IMR-90 (cell line): ENCODE results near the gene NCAM1. TPM values are rescaled to one million over a fixed set of nuclear protein-coding genes. Genes with fewer than 3 reads are reported as not detected.

Source experiments
- ATAC-seq: fragments of 200-7000 bp; cut with Tn5 transposase; 2 replicates; pipeline ENCODE4 v1.9.1; 2020; ENCODE audit warnings: low read depth, mild to moderate bottlenecking, moderate library complexity
- BruUV-seq: library from RNA; stranded (reverse); fragments of 400-500 nt; replicated peaks from 2 replicates; lab custom pipeline; 2021; lab: Mats Ljungman, UMichigan
- CTCF ChIA-PET: fragments of 300-600 bp; formaldehyde crosslinking; extraction: SDS; loops from one replicate; lab custom pipeline; 2021; ENCODE audit warnings: antibody characterized with exemption; lab: Yijun Ruan, JAX
- POLR2A ChIA-PET: fragments of 300-600 bp; sonication (Branson Sonifier 250); formaldehyde crosslinking; loops from one replicate; lab custom pipeline; 2022; ENCODE audit warnings: antibody characterized with exemption; ENCODE audit not compliant: unreplicated experiment; lab: Charles Lee
- DNase-seq: peaks from one replicate; pipeline ENCODE4 v3.0.0; 2013
- H2AFZ ChIP-seq: replicated peaks from 2 replicates; pipeline ENCODE3; 2013; ENCODE audit warnings: low read length, mild to moderate bottlenecking; ENCODE audit not compliant: poor library complexity
- H2AK5ac ChIP-seq: 2 replicates; pipeline ENCODE4 v1.6.1; 2013; ENCODE audit warnings: low read depth, low read length, inconsistent platforms
- H2AK9ac ChIP-seq: replicated peaks from 2 replicates; pipeline ENCODE3; 2013; ENCODE audit warnings: mild to moderate bottlenecking, low read depth, low read length, moderate library complexity; ENCODE audit not compliant: poor library complexity
- H2BK120ac ChIP-seq: 2 replicates; pipeline ENCODE4 v1.6.1; 2013; ENCODE audit warnings: low read depth, low read length, inconsistent platforms
- H2BK15ac ChIP-seq: 3 replicates; pipeline ENCODE4 v1.6.1; 2013; ENCODE audit warnings: low read depth, low read length, inconsistent platforms
- H2BK20ac ChIP-seq: 2 replicates; pipeline ENCODE4 v1.6.1; 2013; ENCODE audit warnings: low read depth, mild to moderate bottlenecking, inconsistent platforms, low read length, moderate library complexity
- H2BK5ac ChIP-seq: 2 replicates; pipeline ENCODE4 v1.6.1; 2013; ENCODE audit warnings: mild to moderate bottlenecking, low read depth, low read length, inconsistent platforms; ENCODE audit not compliant: poor library complexity, severe bottlenecking
- H3K14ac ChIP-seq: replicated peaks from 2 replicates; pipeline ENCODE4 v1.6.1; 2013; ENCODE audit warnings: low read depth, low read length, inconsistent platforms
- H3K18ac ChIP-seq: 2 replicates; pipeline ENCODE4 v1.6.1; 2013; ENCODE audit warnings: low read depth, low read length, control low read depth
- H3K23ac ChIP-seq: 2 replicates; pipeline ENCODE4 v1.6.1; 2013; ENCODE audit warnings: low read depth, low read length, inconsistent platforms
- H3K27ac ChIP-seq: 2 replicates; pipeline ENCODE4 v1.5.1; 2013; ENCODE audit warnings: mild to moderate bottlenecking, control low read depth, low read length; ENCODE audit not compliant: insufficient read depth
- H3K27me3 ChIP-seq: 2 replicates; pipeline ENCODE4 v1.6.1; 2013; ENCODE audit warnings: low read length; ENCODE audit not compliant: control insufficient read depth, insufficient read depth
- H3K36me3 ChIP-seq: 2 replicates; pipeline ENCODE4 v1.6.1; 2013; ENCODE audit warnings: low read length, mixed read lengths; ENCODE audit not compliant: control insufficient read depth, insufficient read depth
- H3K4ac ChIP-seq: 2 replicates; pipeline ENCODE4 v1.6.1; 2013; ENCODE audit warnings: low read depth, low read length, inconsistent platforms
- H3K4me1 ChIP-seq: 2 replicates; pipeline ENCODE4 v1.6.1; 2013; ENCODE audit warnings: low read length, mixed read lengths; ENCODE audit not compliant: control insufficient read depth, insufficient read depth
- H3K4me2 ChIP-seq: 2 replicates; pipeline ENCODE4 v1.6.1; 2013; ENCODE audit warnings: low read depth, mild to moderate bottlenecking, control low read depth, low read length, moderate library complexity
- H3K4me3 ChIP-seq: 2 replicates; pipeline ENCODE4 v1.5.1; 2013; ENCODE audit warnings: low read depth, mild to moderate bottlenecking, control low read depth, low read length, moderate library complexity; ENCODE audit not compliant: insufficient read depth
- H3K56ac ChIP-seq: 2 replicates; pipeline ENCODE4 v1.6.1; 2013; ENCODE audit warnings: low read length, inconsistent platforms; ENCODE audit not compliant: insufficient read depth; ENCODE audit errors: extremely low read depth
- H3K79me1 ChIP-seq, 2 experiments: 2 replicates each; pipeline ENCODE4 v1.6.1; 2013; ENCODE audit warnings: low read length in 2 of 2, inconsistent platforms in 1 of 2, low read depth in 1 of 2
- H3K9ac ChIP-seq: 2 replicates; pipeline ENCODE4 v1.6.1; 2013; ENCODE audit warnings: low read depth, low read length, control low read depth
- H3K9me1 ChIP-seq: 2 replicates; pipeline ENCODE4 v1.6.1; 2013; ENCODE audit warnings: low read length, inconsistent platforms; ENCODE audit not compliant: insufficient read depth
- H3K9me3 ChIP-seq: 2 replicates; pipeline ENCODE4 v1.6.1; 2013; ENCODE audit warnings: low read length; ENCODE audit not compliant: control insufficient read depth, insufficient read depth
- H4K20me1 ChIP-seq: 2 replicates; pipeline ENCODE4 v1.6.1; 2013; ENCODE audit warnings: low read length, inconsistent platforms; ENCODE audit not compliant: insufficient read depth
- H4K5ac ChIP-seq: 2 replicates; pipeline ENCODE4 v1.6.1; 2013; ENCODE audit warnings: mild to moderate bottlenecking, low read depth, low read length, control low read depth
- H4K8ac ChIP-seq, 2 experiments: 2 replicates each; pipeline ENCODE4 v1.6.1; 2013; ENCODE audit warnings: low read depth in 2 of 2, low read length in 2 of 2, control low read depth in 1 of 2, inconsistent platforms in 1 of 2
- H4K91ac ChIP-seq: 2 replicates; pipeline ENCODE4 v1.6.1; 2013; ENCODE audit warnings: low read depth, low read length, inconsistent platforms; ENCODE audit not compliant: insufficient read depth
- BHLHE40 ChIP-seq: fragments of 150-350 bp; IDR thresholded peaks from 2 replicates; pipeline ENCODE4 v1.6.1; 2016; ENCODE audit warnings: mild to moderate bottlenecking, low read depth, low read length
- CEBPB ChIP-seq: IDR thresholded peaks from 2 replicates; pipeline ENCODE4 v1.6.1; 2012; ENCODE audit warnings: low read depth, low read length, improper control_type of control experiment
- CHD1 ChIP-seq: IDR thresholded peaks from 2 replicates; pipeline ENCODE4 v1.6.1; 2012; ENCODE audit warnings: low read depth, low read length, improper control_type of control experiment
- FOS ChIP-seq: fragments of 150-350 bp; IDR thresholded peaks from 2 replicates; pipeline ENCODE4 v1.6.1; 2016; ENCODE audit warnings: low read depth, low read length
- MAFK ChIP-seq: IDR thresholded peaks from 2 replicates; pipeline ENCODE4 v1.6.1; 2012; ENCODE audit warnings: low read depth, low read length, improper control_type of control experiment
- MAZ ChIP-seq: IDR thresholded peaks from 2 replicates; pipeline ENCODE4 v1.6.1; 2012; ENCODE audit warnings: low read depth, mild to moderate bottlenecking, low read length, improper control_type of control experiment, moderate library complexity, borderline replicate concordance
- MXI1 ChIP-seq: IDR thresholded peaks from 2 replicates; pipeline ENCODE4 v1.6.1; 2012; ENCODE audit warnings: low read depth, mild to moderate bottlenecking, low read length, moderate library complexity, borderline replicate concordance
- NFE2L2 ChIP-seq: fragments of 150-350 bp; IDR thresholded peaks from 2 replicates; pipeline ENCODE4 v1.6.1; 2016; ENCODE audit warnings: low read depth, mild to moderate bottlenecking, low read length
- POLR2A ChIP-seq: IDR thresholded peaks from 2 replicates; pipeline ENCODE4 v1.6.1; 2012; ENCODE audit warnings: mild to moderate bottlenecking, low read depth, low read length
- RAD21 ChIP-seq: IDR thresholded peaks from 2 replicates; pipeline ENCODE4 v1.6.1; 2012; ENCODE audit warnings: low read length, improper control_type of control experiment
- RCOR1 ChIP-seq: IDR thresholded peaks from 2 replicates; pipeline ENCODE4 v1.6.1; 2012; ENCODE audit warnings: mild to moderate bottlenecking, low read length, improper control_type of control experiment; ENCODE audit not compliant: insufficient replicate concordance
- RFX5 ChIP-seq: IDR thresholded peaks from 2 replicates; pipeline ENCODE4 v1.8.0; 2012; ENCODE audit warnings: low read depth, mild to moderate bottlenecking, low read length, moderate library complexity
- SMC3 ChIP-seq: fragments of 150-350 bp; IDR thresholded peaks from 2 replicates; pipeline ENCODE4 v1.6.1; 2016; ENCODE audit warnings: low read depth, mild to moderate bottlenecking, antibody characterized with exemption, low read length, moderate library complexity
- WGBS, 2 experiments: methylation state at CpG; one replicate each; pipeline versions ENCODE4 v1.1.5 to v1.1.7; 2013; ENCODE audit warnings: missing lambda C conversion rate in 2 of 2; ENCODE audit not compliant: insufficient read length in 1 of 2; ENCODE audit errors: extremely low coverage in 2 of 2; 5-methylcytosine and 5-hydroxymethylcytosine counted together
- dilution Hi-C: fragments of 300-500 bp; cut with HindIII; formaldehyde crosslinking; loops from one replicate; pipeline ENCODE4 v1.14.3; 2018; ENCODE audit warnings: low sequenced_read_pairs; ENCODE audit not compliant: unreplicated experiment
- in situ Hi-C: fragments of 300-500 bp; cut with MboI; formaldehyde crosslinking; loops from 3 replicates; pipeline ENCODE4 v1.14.3; 2019; ENCODE audit warnings: low sequenced_read_pairs, inconsistent platforms, mixed read lengths
- intact Hi-C: fragments of 100-400 bp; cut with micrococcal nuclease; formaldehyde crosslinking; loops from 2 replicates; pipeline ENCODE4 v1.10.0; 2022
- polyA plus RNA-seq, 3 experiments: library from polyadenylated mRNA; depleted of rRNA; stranded (reverse); fragments of >200 nt; gene quantifications; 2 replicates each; pipeline ENCODE4 v1.2.3, GENCODE V29; 2012; ENCODE audit warnings: low replicate concordance in 1 of 3
- total RNA-seq: library from RNA; depleted of rRNA; stranded (reverse); fragments of >200 nt; gene quantifications from 2 replicates; pipeline ENCODE4 v1.2.3, GENCODE V29; 2012
- TF ChIP-seq, protein P1 (sequence below): conservative IDR thresholded peaks from 2 replicates; pipeline ENCODE4 v1.5.1; 2012; ENCODE audit warnings: mild to moderate bottlenecking, low read depth, low read length, improper control_type of control experiment
- TF ChIP-seq, protein P2 (sequence below): fragments of 150-350 bp; IDR thresholded peaks from 2 replicates; pipeline ENCODE4 v1.6.1; 2017; ENCODE audit warnings: mild to moderate bottlenecking, antibody characterized with exemption, low read length, low read depth
- TF ChIP-seq, protein P3 (sequence below): fragments of 150-350 bp; IDR thresholded peaks from 2 replicates; pipeline ENCODE4 v1.6.1; 2016; ENCODE audit warnings: low read depth, mild to moderate bottlenecking, low read length, moderate library complexity, borderline replicate concordance

NCAM1 gene
- total and polyA plus RNA-seq, 2 of the 4 experiments (the other 2 are of a cell fraction): 0.09 to 0.18 TPM

DNA sequence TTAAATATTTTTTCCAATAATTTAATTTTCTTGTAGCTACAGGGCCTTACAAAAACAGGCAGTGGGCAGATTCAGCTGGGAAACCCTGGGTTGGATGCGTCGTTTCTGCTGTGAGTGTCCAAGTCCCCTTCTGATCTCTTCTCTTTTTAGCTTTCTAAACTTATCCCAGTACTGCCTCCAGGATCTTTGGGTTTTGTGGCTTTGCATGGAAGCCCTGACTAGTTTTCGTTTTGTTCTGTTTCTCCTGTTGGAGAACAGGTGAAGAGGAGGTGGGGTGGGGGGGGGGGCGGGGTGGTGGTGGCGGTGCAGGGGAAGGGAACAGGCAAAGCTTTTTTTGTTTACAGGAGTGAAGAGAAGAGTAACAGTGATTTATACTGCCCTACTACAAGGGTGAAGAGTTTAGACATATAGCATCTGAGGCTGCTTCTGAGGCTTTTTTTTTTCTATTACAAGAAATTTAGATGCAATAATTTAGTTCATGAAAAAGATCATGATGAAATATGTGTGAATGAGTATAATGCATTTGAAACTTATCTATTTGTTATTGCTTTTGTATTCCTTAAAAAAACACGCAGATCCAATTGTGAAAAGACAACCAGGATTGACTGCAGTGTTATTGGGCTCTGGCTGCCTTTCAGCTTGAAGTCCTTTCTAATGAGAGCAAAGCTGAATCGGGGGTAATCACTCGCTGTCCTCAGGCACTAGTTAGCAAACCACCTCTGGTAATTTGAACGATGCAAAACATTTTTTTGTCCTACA is 142.9 kb downstream of the NCAM1 start:
- no peaks in the 10 kb centered on the region for H3K36me3 ChIP-seq
- TF ChIP-seq POLR2A: no peak
- no peak for TF ChIP-seq BHLHE40
- TF ChIP-seq, protein P1, sequence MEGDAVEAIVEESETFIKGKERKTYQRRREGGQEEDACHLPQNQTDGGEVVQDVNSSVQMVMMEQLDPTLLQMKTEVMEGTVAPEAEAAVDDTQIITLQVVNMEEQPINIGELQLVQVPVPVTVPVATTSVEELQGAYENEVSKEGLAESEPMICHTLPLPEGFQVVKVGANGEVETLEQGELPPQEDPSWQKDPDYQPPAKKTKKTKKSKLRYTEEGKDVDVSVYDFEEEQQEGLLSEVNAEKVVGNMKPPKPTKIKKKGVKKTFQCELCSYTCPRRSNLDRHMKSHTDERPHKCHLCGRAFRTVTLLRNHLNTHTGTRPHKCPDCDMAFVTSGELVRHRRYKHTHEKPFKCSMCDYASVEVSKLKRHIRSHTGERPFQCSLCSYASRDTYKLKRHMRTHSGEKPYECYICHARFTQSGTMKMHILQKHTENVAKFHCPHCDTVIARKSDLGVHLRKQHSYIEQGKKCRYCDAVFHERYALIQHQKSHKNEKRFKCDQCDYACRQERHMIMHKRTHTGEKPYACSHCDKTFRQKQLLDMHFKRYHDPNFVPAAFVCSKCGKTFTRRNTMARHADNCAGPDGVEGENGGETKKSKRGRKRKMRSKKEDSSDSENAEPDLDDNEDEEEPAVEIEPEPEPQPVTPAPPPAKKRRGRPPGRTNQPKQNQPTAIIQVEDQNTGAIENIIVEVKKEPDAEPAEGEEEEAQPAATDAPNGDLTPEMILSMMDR: no peak
- TF ChIP-seq FOS: no peak
- TF ChIP-seq MAFK: no peak
- no peak for TF ChIP-seq NFE2L2
- TF ChIP-seq SMC3: no peak
- no peak for TF ChIP-seq CHD1
- TF ChIP-seq RFX5: no peak
- TF ChIP-seq, protein P2, sequence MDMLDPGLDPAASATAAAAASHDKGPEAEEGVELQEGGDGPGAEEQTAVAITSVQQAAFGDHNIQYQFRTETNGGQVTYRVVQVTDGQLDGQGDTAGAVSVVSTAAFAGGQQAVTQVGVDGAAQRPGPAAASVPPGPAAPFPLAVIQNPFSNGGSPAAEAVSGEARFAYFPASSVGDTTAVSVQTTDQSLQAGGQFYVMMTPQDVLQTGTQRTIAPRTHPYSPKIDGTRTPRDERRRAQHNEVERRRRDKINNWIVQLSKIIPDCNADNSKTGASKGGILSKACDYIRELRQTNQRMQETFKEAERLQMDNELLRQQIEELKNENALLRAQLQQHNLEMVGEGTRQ: no peak
- no peak for TF ChIP-seq RAD21
- TF ChIP-seq, protein P3, sequence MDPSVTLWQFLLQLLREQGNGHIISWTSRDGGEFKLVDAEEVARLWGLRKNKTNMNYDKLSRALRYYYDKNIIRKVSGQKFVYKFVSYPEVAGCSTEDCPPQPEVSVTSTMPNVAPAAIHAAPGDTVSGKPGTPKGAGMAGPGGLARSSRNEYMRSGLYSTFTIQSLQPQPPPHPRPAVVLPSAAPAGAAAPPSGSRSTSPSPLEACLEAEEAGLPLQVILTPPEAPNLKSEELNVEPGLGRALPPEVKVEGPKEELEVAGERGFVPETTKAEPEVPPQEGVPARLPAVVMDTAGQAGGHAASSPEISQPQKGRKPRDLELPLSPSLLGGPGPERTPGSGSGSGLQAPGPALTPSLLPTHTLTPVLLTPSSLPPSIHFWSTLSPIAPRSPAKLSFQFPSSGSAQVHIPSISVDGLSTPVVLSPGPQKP: no peak
- no peak for TF ChIP-seq CEBPB
- no peak for TF ChIP-seq MAZ
- TF ChIP-seq MXI1: no peak
- TF ChIP-seq RCOR1: no peak
- dilution Hi-C loops: no loop called here
- H3K9me1 ChIP-seq: no peaks in the 10 kb centered on the region
- no peaks in the 10 kb centered on the region for H3K9me3 ChIP-seq
- 40% methylated on average over 1 of the region's 9 CpGs; no CpG with 5 or more reads in 1 of the 2 experiments for WGBS, 2 experiments
- H4K20me1 ChIP-seq: no peaks in the 10 kb centered on the region
- H3K4me2 ChIP-seq: no peak overlapping the region
- CTCF ChIA-PET: no interaction called here
- no peak overlapping the region for H4K91ac ChIP-seq
- H3K27ac ChIP-seq: no peak overlapping the region
- DNase-seq: no peak
- H2AK9ac ChIP-seq: no peak overlapping the region
- no peak overlapping the region for H4K8ac ChIP-seq
- no peak overlapping the region for H4K5ac ChIP-seq
- POLR2A ChIA-PET: no interaction called here
- H2BK5ac ChIP-seq: no peak overlapping the region
- no peaks in the 10 kb centered on the region for H3K79me1 ChIP-seq
- in situ Hi-C loops: no loop called here
- intact Hi-C loops: no loop called here
- no peaks in the 10 kb centered on the region for H3K27me3 ChIP-seq
- no peak overlapping the region for H2AK5ac ChIP-seq
- BruUV-seq: no TSS peak
- H3K23ac ChIP-seq: no peak overlapping the region
- no peak overlapping the region for H2AFZ ChIP-seq
- H3K4me3 ChIP-seq: no peak overlapping the region
- no peak overlapping the region for H3K9ac ChIP-seq
- no peak overlapping the region for H2BK20ac ChIP-seq
- H3K18ac ChIP-seq: no peak overlapping the region
- H3K4me1 ChIP-seq: no peaks in the 10 kb centered on the region
- no peak for ATAC-seq
- H3K4ac ChIP-seq: no peak overlapping the region
- H2BK120ac ChIP-seq: no peak overlapping the region
- no peak overlapping the region for H3K14ac ChIP-seq
- H3K56ac ChIP-seq: no peak overlapping the region
- H2BK15ac ChIP-seq: no peak overlapping the region
